DLD1 (cell line): ENCODE results near the gene TEX35.

ENCODE experiments used
- in situ Hi-C: cut with HindIII; loops from 2 replicates; pipeline ENCODE4 v1.10.0; 2017; ENCODE audit warnings: low sequenced_read_pairs

The TEX35 gene

DNA sequence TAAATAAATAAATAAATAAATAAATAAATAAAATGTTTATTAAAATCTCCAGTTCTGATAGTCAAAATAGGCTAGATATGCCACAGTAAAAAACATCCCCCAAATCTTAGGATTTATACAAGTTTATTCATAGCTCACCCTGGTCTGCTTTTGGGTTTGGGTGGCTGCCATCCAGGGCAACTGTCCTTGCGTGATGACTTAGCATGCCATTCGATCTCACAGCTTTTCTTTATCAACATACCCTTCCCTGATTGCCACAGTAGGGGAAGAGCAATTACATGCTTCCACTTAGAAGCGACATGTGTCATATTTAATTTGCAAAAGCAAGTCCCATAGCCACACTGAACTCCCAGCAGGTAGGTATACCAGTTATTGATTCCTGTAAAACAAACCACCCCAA, 52.7 kb downstream of the TEX35 start:
- in situ Hi-C loops: no loop called here

DNA sequence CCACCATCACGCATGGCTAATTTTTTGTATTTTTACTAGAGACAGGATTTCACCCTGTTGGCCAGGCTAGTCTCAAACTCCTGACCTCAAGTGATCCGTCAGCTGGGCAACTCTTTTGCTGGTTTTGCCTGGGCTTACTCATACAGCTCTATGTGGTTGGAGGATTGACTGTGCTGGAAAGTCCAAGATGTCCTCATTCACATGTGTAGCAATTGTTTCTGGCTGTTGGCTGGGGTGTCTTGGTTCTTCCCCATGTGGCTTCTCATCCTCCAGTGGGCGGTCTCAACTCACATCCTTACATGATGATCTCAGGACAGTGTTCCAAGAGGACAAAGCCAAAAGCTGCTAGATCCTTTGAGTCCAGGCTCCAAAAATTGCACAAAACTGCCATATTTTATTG, 53.3 kb downstream of the TEX35 start:
- in situ Hi-C loops: no loop called here

GRCh38 chr1:178571807-178572206, 58.9 kb downstream of the TEX35 start:
- in situ Hi-C loops: no loop called here
